IMR-90 (cell line): ENCODE measurements around the gene OR1L6. TPM values are rescaled to one million over a fixed set of nuclear protein-coding genes. Genes with fewer than 3 reads are reported as not detected.

ENCODE experiments used
- ATAC-seq: fragments of 200-7000 bp; cut with Tn5 transposase; 2 replicates; pipeline ENCODE4 v1.9.1; 2020; ENCODE audit warnings: low read depth, mild to moderate bottlenecking, moderate library complexity
- BruUV-seq: library from RNA; stranded (reverse); fragments of 400-500 nt; replicated peaks from 2 replicates; lab custom pipeline; 2021; lab: Mats Ljungman, UMichigan
- CTCF ChIA-PET: fragments of 300-600 bp; formaldehyde crosslinking; extraction: SDS; loops from one replicate; lab custom pipeline; 2021; ENCODE audit warnings: antibody characterized with exemption; lab: Yijun Ruan, JAX
- POLR2A ChIA-PET: fragments of 300-600 bp; sonication (Branson Sonifier 250); formaldehyde crosslinking; loops from one replicate; lab custom pipeline; 2022; ENCODE audit warnings: antibody characterized with exemption; ENCODE audit not compliant: unreplicated experiment; lab: Charles Lee
- DNase-seq: peaks from one replicate; pipeline ENCODE4 v3.0.0; 2013
- H2AFZ ChIP-seq: replicated peaks from 2 replicates; pipeline ENCODE3; 2013; ENCODE audit warnings: low read length, mild to moderate bottlenecking; ENCODE audit not compliant: poor library complexity
- H2AK5ac ChIP-seq: 2 replicates; pipeline ENCODE4 v1.6.1; 2013; ENCODE audit warnings: low read depth, low read length, inconsistent platforms
- H2AK9ac ChIP-seq: replicated peaks from 2 replicates; pipeline ENCODE3; 2013; ENCODE audit warnings: mild to moderate bottlenecking, low read depth, low read length, moderate library complexity; ENCODE audit not compliant: poor library complexity
- H2BK120ac ChIP-seq: 2 replicates; pipeline ENCODE4 v1.6.1; 2013; ENCODE audit warnings: low read depth, low read length, inconsistent platforms
- H2BK15ac ChIP-seq: 3 replicates; pipeline ENCODE4 v1.6.1; 2013; ENCODE audit warnings: low read depth, low read length, inconsistent platforms
- H2BK20ac ChIP-seq: 2 replicates; pipeline ENCODE4 v1.6.1; 2013; ENCODE audit warnings: low read depth, mild to moderate bottlenecking, inconsistent platforms, low read length, moderate library complexity
- H2BK5ac ChIP-seq: 2 replicates; pipeline ENCODE4 v1.6.1; 2013; ENCODE audit warnings: mild to moderate bottlenecking, low read depth, low read length, inconsistent platforms; ENCODE audit not compliant: poor library complexity, severe bottlenecking
- H3K14ac ChIP-seq: replicated peaks from 2 replicates; pipeline ENCODE4 v1.6.1; 2013; ENCODE audit warnings: low read depth, low read length, inconsistent platforms
- H3K18ac ChIP-seq: 2 replicates; pipeline ENCODE4 v1.6.1; 2013; ENCODE audit warnings: low read depth, low read length, control low read depth
- H3K23ac ChIP-seq: 2 replicates; pipeline ENCODE4 v1.6.1; 2013; ENCODE audit warnings: low read depth, low read length, inconsistent platforms
- H3K27ac ChIP-seq: 2 replicates; pipeline ENCODE4 v1.5.1; 2013; ENCODE audit warnings: mild to moderate bottlenecking, control low read depth, low read length; ENCODE audit not compliant: insufficient read depth
- H3K27me3 ChIP-seq: 2 replicates; pipeline ENCODE4 v1.6.1; 2013; ENCODE audit warnings: low read length; ENCODE audit not compliant: control insufficient read depth, insufficient read depth
- H3K36me3 ChIP-seq: 2 replicates; pipeline ENCODE4 v1.6.1; 2013; ENCODE audit warnings: low read length, mixed read lengths; ENCODE audit not compliant: control insufficient read depth, insufficient read depth
- H3K4ac ChIP-seq: 2 replicates; pipeline ENCODE4 v1.6.1; 2013; ENCODE audit warnings: low read depth, low read length, inconsistent platforms
- H3K4me1 ChIP-seq: 2 replicates; pipeline ENCODE4 v1.6.1; 2013; ENCODE audit warnings: low read length, mixed read lengths; ENCODE audit not compliant: control insufficient read depth, insufficient read depth
- H3K4me2 ChIP-seq: 2 replicates; pipeline ENCODE4 v1.6.1; 2013; ENCODE audit warnings: low read depth, mild to moderate bottlenecking, control low read depth, low read length, moderate library complexity
- H3K4me3 ChIP-seq: 2 replicates; pipeline ENCODE4 v1.5.1; 2013; ENCODE audit warnings: low read depth, mild to moderate bottlenecking, control low read depth, low read length, moderate library complexity; ENCODE audit not compliant: insufficient read depth
- H3K56ac ChIP-seq: 2 replicates; pipeline ENCODE4 v1.6.1; 2013; ENCODE audit warnings: low read length, inconsistent platforms; ENCODE audit not compliant: insufficient read depth; ENCODE audit errors: extremely low read depth
- H3K79me1 ChIP-seq, 2 experiments: 2 replicates each; pipeline ENCODE4 v1.6.1; 2013; ENCODE audit warnings: low read length in 2 of 2, inconsistent platforms in 1 of 2, low read depth in 1 of 2
- H3K9ac ChIP-seq: 2 replicates; pipeline ENCODE4 v1.6.1; 2013; ENCODE audit warnings: low read depth, low read length, control low read depth
- H3K9me1 ChIP-seq: 2 replicates; pipeline ENCODE4 v1.6.1; 2013; ENCODE audit warnings: low read length, inconsistent platforms; ENCODE audit not compliant: insufficient read depth
- H3K9me3 ChIP-seq: 2 replicates; pipeline ENCODE4 v1.6.1; 2013; ENCODE audit warnings: low read length; ENCODE audit not compliant: control insufficient read depth, insufficient read depth
- H4K20me1 ChIP-seq: 2 replicates; pipeline ENCODE4 v1.6.1; 2013; ENCODE audit warnings: low read length, inconsistent platforms; ENCODE audit not compliant: insufficient read depth
- H4K5ac ChIP-seq: 2 replicates; pipeline ENCODE4 v1.6.1; 2013; ENCODE audit warnings: mild to moderate bottlenecking, low read depth, low read length, control low read depth
- H4K8ac ChIP-seq, 2 experiments: 2 replicates each; pipeline ENCODE4 v1.6.1; 2013; ENCODE audit warnings: low read depth in 2 of 2, low read length in 2 of 2, control low read depth in 1 of 2, inconsistent platforms in 1 of 2
- H4K91ac ChIP-seq: 2 replicates; pipeline ENCODE4 v1.6.1; 2013; ENCODE audit warnings: low read depth, low read length, inconsistent platforms; ENCODE audit not compliant: insufficient read depth
- BHLHE40 ChIP-seq: fragments of 150-350 bp; IDR thresholded peaks from 2 replicates; pipeline ENCODE4 v1.6.1; 2016; ENCODE audit warnings: mild to moderate bottlenecking, low read depth, low read length
- MAZ ChIP-seq: IDR thresholded peaks from 2 replicates; pipeline ENCODE4 v1.6.1; 2012; ENCODE audit warnings: low read depth, mild to moderate bottlenecking, low read length, improper control_type of control experiment, moderate library complexity, borderline replicate concordance
- POLR2A ChIP-seq: IDR thresholded peaks from 2 replicates; pipeline ENCODE4 v1.6.1; 2012; ENCODE audit warnings: mild to moderate bottlenecking, low read depth, low read length
- RAD21 ChIP-seq: IDR thresholded peaks from 2 replicates; pipeline ENCODE4 v1.6.1; 2012; ENCODE audit warnings: low read length, improper control_type of control experiment
- RCOR1 ChIP-seq: IDR thresholded peaks from 2 replicates; pipeline ENCODE4 v1.6.1; 2012; ENCODE audit warnings: mild to moderate bottlenecking, low read length, improper control_type of control experiment; ENCODE audit not compliant: insufficient replicate concordance
- WGBS, 2 experiments: methylation state at CpG; one replicate each; pipeline versions ENCODE4 v1.1.5 to v1.1.7; 2013; ENCODE audit warnings: missing lambda C conversion rate in 2 of 2; ENCODE audit not compliant: insufficient read length in 1 of 2; ENCODE audit errors: extremely low coverage in 2 of 2; 5-methylcytosine and 5-hydroxymethylcytosine counted together
- dilution Hi-C: fragments of 300-500 bp; cut with HindIII; formaldehyde crosslinking; loops from one replicate; pipeline ENCODE4 v1.14.3; 2018; ENCODE audit warnings: low sequenced_read_pairs; ENCODE audit not compliant: unreplicated experiment
- in situ Hi-C: fragments of 300-500 bp; cut with MboI; formaldehyde crosslinking; loops from 3 replicates; pipeline ENCODE4 v1.14.3; 2019; ENCODE audit warnings: low sequenced_read_pairs, inconsistent platforms, mixed read lengths
- intact Hi-C: fragments of 100-400 bp; cut with micrococcal nuclease; formaldehyde crosslinking; loops from 2 replicates; pipeline ENCODE4 v1.10.0; 2022
- polyA plus RNA-seq, 3 experiments: library from polyadenylated mRNA; depleted of rRNA; stranded (reverse); fragments of >200 nt; gene quantifications; 2 replicates each; pipeline ENCODE4 v1.2.3, GENCODE V29; 2012; ENCODE audit warnings: low replicate concordance in 1 of 3
- total RNA-seq: library from RNA; depleted of rRNA; stranded (reverse); fragments of >200 nt; gene quantifications from 2 replicates; pipeline ENCODE4 v1.2.3, GENCODE V29; 2012; rRNA removed
- TF ChIP-seq, protein P1 (sequence below): conservative IDR thresholded peaks from 2 replicates; pipeline ENCODE4 v1.5.1; 2012; ENCODE audit warnings: mild to moderate bottlenecking, low read depth, low read length, improper control_type of control experiment

The OR1L6 gene
- total and polyA plus RNA-seq, 2 of the 4 experiments (the other 2 are of a cell fraction): not detected

DNA sequence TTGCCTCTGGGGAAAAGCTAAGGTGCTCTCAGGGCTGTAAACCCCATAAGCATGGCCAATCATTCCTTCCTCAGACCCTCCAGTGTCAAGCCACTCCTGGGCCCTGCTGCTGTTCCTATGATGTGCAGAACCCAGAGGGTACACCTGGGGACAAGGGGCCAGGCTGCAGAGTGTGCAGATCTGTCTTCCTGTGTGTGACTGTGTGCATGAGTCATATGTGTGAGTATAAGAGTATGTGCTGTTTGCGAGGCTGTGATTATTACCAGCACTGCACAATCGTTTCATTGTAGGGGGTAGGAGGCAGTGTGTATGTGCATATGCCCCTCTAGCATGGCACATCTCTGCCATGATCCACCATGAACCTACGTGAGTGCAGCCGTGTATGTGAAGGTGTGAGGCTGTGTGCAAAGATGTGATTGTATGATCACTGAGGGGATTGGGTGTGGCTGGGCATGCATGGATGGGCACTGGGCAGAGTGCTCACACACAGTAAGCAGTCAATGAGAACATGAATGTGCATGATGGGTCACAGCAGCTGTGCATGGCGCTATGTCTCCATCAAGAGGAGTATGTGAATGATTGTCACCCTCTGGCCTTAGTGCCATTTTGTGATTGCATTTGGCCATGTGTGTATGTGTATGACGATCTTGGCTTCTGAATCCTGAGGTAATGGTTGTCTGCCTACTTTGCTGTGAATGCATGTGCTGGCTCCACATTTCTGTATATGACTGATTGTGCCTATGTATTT lies 55.4 kb downstream of the OR1L6 start:
- ChIA-PET POLR2A (no interaction called here), CTCF (no interaction called here)
- DNase-seq (peak; percentile 13), ATAC-seq (peak; percentile 48)
- dilution Hi-C loops: no loop called here
- 83% methylated on average over 3 of the region's 6 CpGs; no CpG with 5 or more reads in 1 of the 2 experiments for WGBS, 2 experiments
- no peak overlapping the region for H3K4me3 ChIP-seq
- H3K56ac ChIP-seq: no peak overlapping the region
- TF ChIP-seq, protein P1, sequence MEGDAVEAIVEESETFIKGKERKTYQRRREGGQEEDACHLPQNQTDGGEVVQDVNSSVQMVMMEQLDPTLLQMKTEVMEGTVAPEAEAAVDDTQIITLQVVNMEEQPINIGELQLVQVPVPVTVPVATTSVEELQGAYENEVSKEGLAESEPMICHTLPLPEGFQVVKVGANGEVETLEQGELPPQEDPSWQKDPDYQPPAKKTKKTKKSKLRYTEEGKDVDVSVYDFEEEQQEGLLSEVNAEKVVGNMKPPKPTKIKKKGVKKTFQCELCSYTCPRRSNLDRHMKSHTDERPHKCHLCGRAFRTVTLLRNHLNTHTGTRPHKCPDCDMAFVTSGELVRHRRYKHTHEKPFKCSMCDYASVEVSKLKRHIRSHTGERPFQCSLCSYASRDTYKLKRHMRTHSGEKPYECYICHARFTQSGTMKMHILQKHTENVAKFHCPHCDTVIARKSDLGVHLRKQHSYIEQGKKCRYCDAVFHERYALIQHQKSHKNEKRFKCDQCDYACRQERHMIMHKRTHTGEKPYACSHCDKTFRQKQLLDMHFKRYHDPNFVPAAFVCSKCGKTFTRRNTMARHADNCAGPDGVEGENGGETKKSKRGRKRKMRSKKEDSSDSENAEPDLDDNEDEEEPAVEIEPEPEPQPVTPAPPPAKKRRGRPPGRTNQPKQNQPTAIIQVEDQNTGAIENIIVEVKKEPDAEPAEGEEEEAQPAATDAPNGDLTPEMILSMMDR: no peak
- TF ChIP-seq POLR2A (no peak), MAZ (no peak), BHLHE40 (no peak), RCOR1 (no peak), RAD21 (no peak; the same call in 1 of the 2 replicates)
- no peaks in the 10 kb centered on the region for H3K79me1 ChIP-seq
- no peaks in the 10 kb centered on the region for H3K36me3 ChIP-seq
- peaks cover 4% of the 10 kb centered on the region for H3K4me1 ChIP-seq
- no peak overlapping the region for H2AK9ac ChIP-seq
- H3K9me1 ChIP-seq: peaks cover 5% of the 10 kb centered on the region; the same call in 1 of the 2 replicates
- no peaks in the 10 kb centered on the region for H4K20me1 ChIP-seq
- no peaks in the 10 kb centered on the region for H3K27me3 ChIP-seq
- peak overlapping the region; percentile 37; the same call in 1 of the 2 replicates for H2AK5ac ChIP-seq
- H3K23ac ChIP-seq: no peak overlapping the region
- H2BK5ac ChIP-seq: no peak overlapping the region
- BruUV-seq: no TSS peak
- no peak overlapping the region for H4K8ac ChIP-seq
- no peak overlapping the region for H3K27ac ChIP-seq
- 0 out of 2 replicates have a peak overlapping the region, but pooled peaks have one; percentile 27 for H2BK120ac ChIP-seq
- no peaks in the 10 kb centered on the region for H3K9me3 ChIP-seq
- H3K4me2 ChIP-seq: no peak overlapping the region
- 0 out of 2 replicates have a peak overlapping the region, but pooled peaks have one; percentile 22 for H3K18ac ChIP-seq
- intact Hi-C loops: no loop called here
- H3K14ac ChIP-seq: no peak overlapping the region
- no peak overlapping the region for H4K5ac ChIP-seq
- no peak overlapping the region; the same call in 1 of the 2 replicates for H3K4ac ChIP-seq
- H4K91ac ChIP-seq: no peak overlapping the region
- no peak overlapping the region for H2BK20ac ChIP-seq
- peak overlapping the region; percentile 27 for H2AFZ ChIP-seq
- in situ Hi-C loops: no loop called here
- H2BK15ac ChIP-seq: no peak overlapping the region
- H3K9ac ChIP-seq: no peak overlapping the region

Other genes with a start within 250 kb of the OR1L6 start
- gene OR1J2, start 231.5 kb upstream of the OR1L6 start, total RNA-seq: not detected in 2 replicates
- gene OR1J2, start 231.5 kb upstream of the OR1L6 start, polyA plus RNA-seq (2012; rRNA removed): not detected in 2 replicates
- not detected in 2 replicates for gene OR1J4, start 223.2 kb upstream of the OR1L6 start, total RNA-seq
- not detected in 2 replicates for gene OR1J4, start 223.2 kb upstream of the OR1L6 start, polyA plus RNA-seq (2012; rRNA removed)
- gene OR1N1, start 215.0 kb upstream of the OR1L6 start, total RNA-seq: not detected in 2 replicates
- not detected in 2 replicates for gene OR1N1, start 215.0 kb upstream of the OR1L6 start, polyA plus RNA-seq (2012; rRNA removed)
- gene OR1N2, start 189.2 kb upstream of the OR1L6 start, total RNA-seq: not detected in 2 replicates
- not detected in 2 replicates for gene OR1N2, start 189.2 kb upstream of the OR1L6 start, polyA plus RNA-seq (2012; rRNA removed)
- gene OR1L8, start 158.9 kb upstream of the OR1L6 start, total RNA-seq: not detected in 2 replicates
- not detected in 2 replicates for gene OR1L8, start 158.9 kb upstream of the OR1L6 start, polyA plus RNA-seq (2012; rRNA removed)
- not detected in 2 replicates for gene OR1Q1, start 127.6 kb upstream of the OR1L6 start, total RNA-seq
- not detected in 2 replicates for gene OR1Q1, start 127.6 kb upstream of the OR1L6 start, polyA plus RNA-seq (2012; rRNA removed)
- gene OR1B1, start 84.7 kb upstream of the OR1L6 start, total RNA-seq: not detected in 2 replicates
- not detected in 2 replicates for gene OR1B1, start 84.7 kb upstream of the OR1L6 start, polyA plus RNA-seq (2012; rRNA removed)
- not detected in 2 replicates for gene OR1L1, start 80.6 kb upstream of the OR1L6 start, total RNA-seq
- not detected in 2 replicates for gene OR1L1, start 80.6 kb upstream of the OR1L6 start, polyA plus RNA-seq (2012; rRNA removed)
- gene OR1L3, start 67.2 kb upstream of the OR1L6 start, total RNA-seq: not detected in 2 replicates
- gene OR1L3, start 67.2 kb upstream of the OR1L6 start, polyA plus RNA-seq (2012; rRNA removed): not detected in 2 replicates
- not detected in 2 replicates for gene OR1L4, start 18.3 kb upstream of the OR1L6 start, total RNA-seq
- not detected in 2 replicates for gene OR1L4, start 18.3 kb upstream of the OR1L6 start, polyA plus RNA-seq (2012; rRNA removed)
- not detected in 2 replicates for gene OR5C1, start 46.6 kb downstream of the OR1L6 start, total RNA-seq
- not detected in 2 replicates for gene OR5C1, start 46.6 kb downstream of the OR1L6 start, polyA plus RNA-seq (2012; rRNA removed)
- gene OR1K1, start 57.8 kb downstream of the OR1L6 start, total RNA-seq: not detected in 2 replicates
- gene OR1K1, start 57.8 kb downstream of the OR1L6 start, polyA plus RNA-seq (2012; rRNA removed): not detected in 2 replicates
- gene PDCL, start 86.3 kb downstream of the OR1L6 start, total RNA-seq: 22.2 and 38.3 TPM in 2 replicates
- gene PDCL, start 86.3 kb downstream of the OR1L6 start, polyA plus RNA-seq (2012; rRNA removed): 8.7 and 10.1 TPM in 2 replicates
- gene RC3H2, start 163.1 kb downstream of the OR1L6 start, total RNA-seq: 55.5 and 58.4 TPM in 2 replicates
- 14.7 and 14.9 TPM in 2 replicates for gene RC3H2, start 163.1 kb downstream of the OR1L6 start, polyA plus RNA-seq (2012; rRNA removed)
- gene ZBTB6, start 171.0 kb downstream of the OR1L6 start, total RNA-seq: 11.7 and 16.7 TPM in 2 replicates
- 1.8 and 2.6 TPM in 2 replicates for gene ZBTB6, start 171.0 kb downstream of the OR1L6 start, polyA plus RNA-seq (2012; rRNA removed)
- gene ZBTB26, start 189.2 kb downstream of the OR1L6 start, total RNA-seq: 5.8 and 6.1 TPM in 2 replicates
- 2.3 and 3.1 TPM in 2 replicates for gene ZBTB26, start 189.2 kb downstream of the OR1L6 start, polyA plus RNA-seq (2012; rRNA removed)
- gene RABGAP1, start 198.7 kb downstream of the OR1L6 start, total RNA-seq: 39.7 and 53.9 TPM in 2 replicates
- gene RABGAP1, start 198.7 kb downstream of the OR1L6 start, polyA plus RNA-seq (2012; rRNA removed): 17.2 and 20.0 TPM in 2 replicates